HTERT RPE-1 (cell line): ENCODE measurements around the gene NUCKS1.

ENCODE experiments used
- in situ Hi-C: fragments of 300-500 bp; cut with MboI; formaldehyde crosslinking; loops from 4 replicates; pipeline ENCODE4 v1.14.3; 2020; ENCODE audit warnings: low sequenced_read_pairs

NUCKS1 gene

DNA sequence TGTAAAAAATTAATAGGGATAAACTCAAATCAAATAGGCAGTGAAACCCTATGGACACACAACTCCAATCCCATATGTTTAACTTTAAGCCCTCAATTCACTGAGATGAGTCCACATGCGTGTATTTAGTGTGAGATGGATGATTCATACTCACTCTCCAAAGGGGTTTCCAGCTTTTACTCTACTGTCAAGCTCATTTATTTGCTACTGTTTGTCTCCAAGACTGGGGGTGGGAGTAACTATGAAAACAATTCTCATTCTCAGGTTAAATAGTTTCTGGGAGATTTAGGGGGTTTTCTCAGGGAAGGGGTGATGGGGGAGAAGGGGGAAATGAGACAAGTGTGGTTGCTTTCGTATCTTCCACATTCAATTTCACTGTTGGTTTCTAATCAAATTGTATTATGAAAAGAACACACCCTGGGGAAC is 22.6 kb upstream of the NUCKS1 start:
- in situ Hi-C loops, result no loop called here

DNA sequence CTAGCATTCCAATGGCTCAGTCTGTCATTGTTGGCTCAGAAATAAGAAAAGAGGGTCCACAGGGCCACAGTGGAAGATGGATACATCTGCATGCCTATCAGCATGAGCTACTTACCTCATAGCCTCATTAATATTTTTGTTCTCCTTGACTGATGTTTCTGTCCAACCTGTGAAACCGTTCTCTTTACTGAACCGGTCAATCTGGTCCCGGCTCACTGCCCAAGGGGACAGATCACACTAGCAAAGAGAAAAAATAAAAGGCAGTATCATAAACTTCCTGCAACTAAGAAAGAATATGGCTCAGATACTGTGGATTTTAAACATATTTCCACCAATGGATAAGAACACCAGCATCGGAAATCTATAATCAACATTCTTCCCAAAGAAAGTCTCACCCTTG is 20.6 kb upstream of the NUCKS1 start:
- in situ Hi-C loops, result no loop called here

DNA sequence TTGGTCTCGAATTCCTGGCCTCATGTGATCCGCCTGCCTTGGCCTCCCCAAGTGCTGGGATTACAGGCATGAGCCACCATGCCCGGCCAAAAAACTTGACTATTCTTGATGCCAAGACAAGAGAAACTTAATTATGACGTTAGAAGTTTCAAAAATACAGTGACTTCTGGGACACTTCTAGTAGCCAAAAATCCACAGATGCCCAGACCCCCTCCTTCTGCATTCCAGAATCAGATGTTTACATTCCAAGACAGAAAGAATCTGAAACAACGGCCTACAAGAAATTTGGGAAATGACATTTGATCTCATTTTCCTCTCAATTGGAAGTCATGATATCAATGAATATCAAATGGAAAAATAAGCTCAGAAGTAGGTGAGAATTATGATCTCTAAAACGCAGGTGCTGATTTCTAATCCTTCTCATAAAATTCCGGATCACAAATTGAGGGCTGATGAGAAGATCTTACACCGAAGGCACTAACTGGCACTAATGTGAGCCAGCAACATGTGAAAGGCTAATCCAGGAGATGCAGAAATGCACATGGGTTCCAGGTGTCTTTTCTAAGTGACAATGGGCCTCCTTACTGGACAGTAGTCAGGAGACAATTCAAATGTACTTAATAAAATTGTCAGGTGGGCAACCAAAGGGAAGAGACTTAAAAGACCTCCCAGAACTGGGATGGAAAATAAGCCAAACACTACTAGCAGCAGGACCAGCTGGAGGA is 19.8 kb upstream of the NUCKS1 start:
- in situ Hi-C loops, result no loop called here

DNA sequence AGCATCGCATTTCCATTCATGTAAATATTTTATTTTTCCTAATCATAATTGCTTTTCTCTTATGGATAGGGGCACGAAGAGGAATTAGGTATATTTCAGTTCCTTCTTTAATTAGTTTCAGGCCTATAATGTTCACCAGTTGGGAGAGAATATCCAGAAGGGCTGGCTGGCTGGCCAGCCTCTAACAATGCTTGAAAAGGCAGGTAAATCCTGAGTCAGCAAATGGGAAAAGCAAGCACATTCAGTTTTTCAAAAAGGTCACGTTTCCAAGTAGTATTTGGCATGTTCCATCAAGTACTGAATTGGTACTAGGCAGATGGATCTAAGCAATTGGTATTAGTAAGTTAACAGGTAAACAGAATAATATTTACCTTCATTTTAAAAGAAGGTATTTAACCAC is 17.3 kb upstream of the NUCKS1 start:
- in situ Hi-C loops, result no loop called here

DNA sequence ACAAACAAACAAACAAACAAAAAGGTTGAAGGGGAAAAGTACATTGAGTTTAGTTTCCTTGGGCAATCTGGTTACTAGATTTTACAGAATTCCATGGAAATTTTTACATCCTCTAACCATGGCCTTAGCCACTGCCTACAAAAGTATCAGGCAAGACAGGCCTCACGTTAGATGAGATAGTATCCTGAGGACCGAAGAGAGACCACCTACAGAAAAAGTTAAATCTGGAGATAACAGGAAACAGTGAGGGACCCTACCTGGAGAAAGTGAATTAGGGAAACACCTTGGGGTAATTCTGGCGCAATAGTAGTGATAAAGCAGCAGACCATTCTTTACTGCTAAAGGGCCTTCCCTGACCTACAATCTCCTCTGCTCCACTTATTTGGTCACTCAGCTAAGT is 16.6 kb upstream of the NUCKS1 start:
- in situ Hi-C loops, result no loop called here

DNA sequence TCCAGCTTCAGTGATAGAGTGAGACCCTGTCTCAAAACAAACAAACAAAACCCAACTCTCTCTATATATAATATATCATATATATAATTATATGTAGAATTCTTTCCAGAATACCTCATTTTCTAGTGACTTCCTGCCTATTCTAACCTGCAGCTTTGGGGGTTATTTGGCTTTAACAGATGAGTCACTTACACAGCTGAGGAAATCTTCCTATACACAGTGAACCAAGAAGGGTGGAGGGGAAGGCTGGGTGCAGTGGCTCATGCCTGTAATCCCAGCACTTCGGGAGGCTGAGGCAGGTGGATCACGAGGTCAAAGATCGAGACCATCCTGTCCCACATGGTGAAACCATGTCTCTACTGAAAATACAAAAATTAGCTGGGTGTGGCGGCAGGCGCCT is 16.1 kb upstream of the NUCKS1 start:
- in situ Hi-C loops, result no loop called here

DNA sequence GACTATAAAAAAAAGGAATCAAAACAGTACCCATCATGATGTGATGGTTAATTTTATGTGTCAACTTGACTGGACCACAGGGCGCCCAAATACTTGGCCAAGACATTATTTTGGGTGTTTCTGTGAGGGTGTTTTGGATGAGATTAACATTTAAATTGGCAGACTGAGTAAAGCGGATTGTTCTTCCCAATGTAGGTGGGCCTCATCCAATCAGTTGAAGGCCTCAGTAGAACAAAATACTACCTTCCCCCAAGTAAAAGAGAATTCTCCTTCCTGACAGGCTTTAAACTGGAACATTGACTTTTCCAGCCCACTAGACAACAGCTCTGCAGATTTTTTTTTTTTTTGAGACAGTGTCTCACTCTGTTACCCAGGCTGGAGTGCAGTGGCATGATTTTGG is 14.6 kb upstream of the NUCKS1 start:
- in situ Hi-C loops, result no loop called here

DNA sequence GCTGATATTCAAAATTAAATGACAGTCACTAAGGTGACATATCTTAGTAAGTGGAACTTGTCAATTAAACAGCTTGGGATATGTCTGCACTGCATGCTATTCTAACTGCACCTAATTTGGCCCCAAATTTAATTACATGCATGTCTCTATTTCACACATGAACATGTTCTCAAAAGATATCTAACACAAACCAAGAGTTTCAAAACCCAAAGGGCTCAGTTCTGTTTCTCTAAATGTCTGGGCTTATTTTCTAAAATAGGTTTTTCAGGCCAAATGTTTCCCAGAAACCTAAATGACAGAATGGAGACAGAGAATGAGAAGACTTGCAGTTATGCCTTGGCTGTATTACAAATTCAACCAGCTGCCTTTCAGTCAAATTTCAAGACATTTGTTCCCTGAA is 14.0 kb upstream of the NUCKS1 start:
- in situ Hi-C loops, result no loop called here

DNA sequence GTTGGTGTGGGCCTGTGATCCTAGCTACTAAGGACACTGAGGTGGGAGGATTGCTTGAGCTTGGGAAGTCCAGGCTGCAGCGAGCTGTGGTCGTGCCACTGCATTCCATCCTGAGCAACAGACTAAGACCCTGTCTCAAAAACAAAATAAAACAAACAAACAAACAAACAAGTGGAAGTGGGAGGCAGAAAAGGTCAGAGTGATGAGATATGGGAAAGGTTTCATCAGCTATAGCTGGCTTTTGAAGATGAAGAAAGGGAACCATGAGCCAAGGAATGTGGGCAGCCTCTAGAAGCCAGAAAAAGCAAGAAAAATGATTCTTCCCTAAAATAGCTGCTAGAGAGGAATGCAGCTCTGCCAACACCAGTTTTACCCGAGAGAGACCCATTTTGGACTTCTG is 10.6 kb upstream of the NUCKS1 start:
- in situ Hi-C loops, result no loop called here

DNA sequence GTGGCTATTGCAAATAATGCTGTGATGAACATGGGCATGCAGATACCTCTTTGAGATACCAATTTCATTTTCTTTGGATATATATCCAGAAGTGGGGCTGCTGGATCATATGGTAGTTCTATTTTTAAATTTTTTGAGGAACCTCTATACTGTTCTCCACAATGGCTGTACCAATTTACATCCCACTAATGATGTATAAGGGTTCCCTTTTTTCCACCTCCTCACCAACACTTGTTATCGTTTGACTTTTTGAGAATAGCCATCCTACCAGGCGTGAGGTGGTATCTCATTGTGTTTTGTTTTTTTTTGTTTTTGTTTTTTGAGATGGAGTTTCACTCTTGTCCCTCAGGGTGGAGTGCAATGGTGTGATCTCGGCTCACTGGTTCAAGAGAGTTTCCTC is 6.6 kb upstream of the NUCKS1 start:
- in situ Hi-C loops, result no loop called here

DNA sequence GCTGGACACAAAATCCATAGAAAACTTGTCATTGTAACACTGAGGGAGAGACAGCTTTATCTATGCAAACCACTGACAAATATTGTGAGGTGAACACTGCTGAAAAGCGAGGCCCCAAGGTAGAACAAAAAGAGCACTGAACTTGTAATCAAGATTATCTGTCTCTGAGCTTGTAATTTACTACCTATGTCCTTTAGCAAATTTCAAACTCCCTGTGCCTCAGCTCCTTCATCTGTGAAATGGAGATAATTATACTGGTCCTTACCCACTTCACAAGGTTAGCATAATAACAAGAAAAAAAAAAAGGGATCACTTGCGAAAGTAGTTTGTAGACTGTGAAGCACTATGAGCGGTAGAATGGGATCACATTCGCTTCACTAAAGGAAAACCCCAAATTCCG is 4.9 kb upstream of the NUCKS1 start:
- in situ Hi-C loops, result no loop called here

DNA sequence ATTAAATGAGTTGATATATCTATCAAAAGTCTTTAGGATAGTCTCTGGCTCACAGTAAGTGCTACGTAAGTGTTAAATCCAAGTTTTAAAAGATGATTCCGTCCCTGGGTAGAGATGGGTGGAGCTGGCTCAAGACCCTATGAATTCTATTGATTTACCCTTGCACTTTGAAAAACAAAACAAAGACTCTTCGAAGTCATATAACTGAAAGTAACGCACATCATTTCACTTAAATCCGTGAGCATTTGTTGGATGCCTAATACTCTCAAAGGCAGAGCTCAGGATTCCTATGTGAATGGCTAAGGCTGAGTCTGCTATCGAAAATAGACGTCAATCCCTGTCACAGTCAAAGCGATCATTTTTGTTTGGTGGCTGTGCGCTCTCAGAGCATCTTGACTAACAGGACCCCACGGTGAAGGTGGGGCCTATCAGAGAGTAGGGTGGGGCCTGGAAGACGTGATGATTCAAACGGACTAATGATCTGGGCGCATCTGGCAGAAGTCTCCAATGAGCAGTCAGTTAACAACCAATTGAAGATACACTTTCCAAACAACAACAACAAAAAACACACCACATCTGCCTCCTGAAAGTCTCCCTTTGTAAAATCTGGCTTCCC is 1.2 kb upstream of the NUCKS1 start:
- in situ Hi-C loops, result no loop called here

DNA sequence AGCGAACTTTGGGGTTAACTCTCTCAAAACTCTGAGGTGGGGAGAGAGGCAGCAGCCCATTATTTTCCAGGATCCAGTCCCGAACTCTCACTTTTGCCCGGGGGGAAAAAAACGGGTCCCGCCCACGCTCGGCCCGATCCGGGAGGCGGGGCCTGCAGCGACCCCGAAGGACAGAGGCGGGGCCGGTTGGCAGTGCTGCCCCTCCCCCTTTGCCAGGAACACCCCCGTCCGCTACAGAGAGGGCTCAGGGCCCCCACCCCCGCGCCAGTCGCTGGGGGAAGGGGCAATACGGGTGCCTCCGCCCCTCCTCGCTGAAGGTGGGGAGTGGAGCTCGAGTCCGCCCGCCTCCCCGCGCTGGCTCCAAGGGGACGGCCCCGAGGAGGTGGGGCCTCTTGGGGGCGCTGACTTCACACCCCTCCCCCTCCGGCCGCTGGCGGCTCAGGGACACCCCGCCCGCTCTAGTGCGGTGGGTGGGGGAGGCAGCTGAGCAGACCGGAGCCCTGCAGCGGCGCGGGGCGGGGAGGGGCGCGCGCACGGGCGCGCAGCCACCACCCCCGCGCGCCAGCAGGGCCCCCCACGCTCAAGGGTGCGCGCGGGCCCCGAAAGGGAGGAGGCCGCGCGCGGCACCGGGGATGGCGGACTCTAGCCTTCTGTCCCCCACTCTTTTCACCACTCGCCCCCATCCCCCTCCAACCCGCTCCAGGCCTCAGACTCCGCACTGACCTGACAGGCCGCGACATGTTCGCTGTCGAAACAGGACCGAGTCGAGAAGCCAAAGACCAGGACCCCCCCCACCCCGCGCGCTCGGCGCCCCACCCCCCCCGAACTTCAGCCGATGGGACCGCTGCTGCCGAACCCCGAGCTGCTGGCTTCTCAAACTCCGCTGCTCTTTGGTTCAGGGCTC is 496 bp downstream of the NUCKS1 start:
- in situ Hi-C loops, result no loop called here

DNA sequence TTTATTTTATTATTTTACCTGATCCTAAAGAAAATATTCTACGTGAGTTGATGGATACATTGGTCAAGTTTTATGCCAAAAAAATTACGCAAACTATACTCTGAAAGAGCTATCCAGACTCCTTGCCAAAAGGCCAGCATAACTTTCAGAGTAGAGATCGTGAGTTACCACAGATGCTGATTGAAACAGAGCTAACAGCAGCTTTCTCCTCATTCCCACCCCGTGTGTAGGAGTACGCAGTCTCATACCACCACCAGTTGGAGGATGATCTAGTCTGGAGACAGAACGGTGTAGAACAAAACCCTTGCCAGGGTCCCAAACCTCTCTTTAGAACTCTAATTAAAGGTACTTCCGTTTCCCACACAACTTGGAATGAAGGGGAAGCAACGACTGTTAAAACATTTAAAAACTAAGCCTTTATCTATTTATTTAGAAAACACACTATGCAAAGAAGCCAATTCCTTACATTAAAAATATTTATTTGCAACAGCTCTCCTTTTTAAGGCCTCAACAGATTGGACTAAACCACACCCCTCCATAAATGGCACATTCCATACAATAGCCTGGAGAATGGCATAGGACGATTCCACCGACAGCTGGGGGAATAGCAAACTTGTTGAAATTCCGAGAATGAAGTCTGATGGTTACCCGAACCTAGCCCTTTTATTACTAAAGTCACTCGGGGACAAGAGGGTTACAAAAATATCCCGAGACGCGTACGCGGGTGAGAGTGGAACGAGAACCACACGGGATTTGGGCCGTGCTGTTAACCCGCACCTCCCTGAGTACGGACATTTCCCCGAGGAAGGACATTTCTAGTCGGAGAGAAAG is 1.4 kb downstream of the NUCKS1 start:
- in situ Hi-C loops, result no loop called here

DNA sequence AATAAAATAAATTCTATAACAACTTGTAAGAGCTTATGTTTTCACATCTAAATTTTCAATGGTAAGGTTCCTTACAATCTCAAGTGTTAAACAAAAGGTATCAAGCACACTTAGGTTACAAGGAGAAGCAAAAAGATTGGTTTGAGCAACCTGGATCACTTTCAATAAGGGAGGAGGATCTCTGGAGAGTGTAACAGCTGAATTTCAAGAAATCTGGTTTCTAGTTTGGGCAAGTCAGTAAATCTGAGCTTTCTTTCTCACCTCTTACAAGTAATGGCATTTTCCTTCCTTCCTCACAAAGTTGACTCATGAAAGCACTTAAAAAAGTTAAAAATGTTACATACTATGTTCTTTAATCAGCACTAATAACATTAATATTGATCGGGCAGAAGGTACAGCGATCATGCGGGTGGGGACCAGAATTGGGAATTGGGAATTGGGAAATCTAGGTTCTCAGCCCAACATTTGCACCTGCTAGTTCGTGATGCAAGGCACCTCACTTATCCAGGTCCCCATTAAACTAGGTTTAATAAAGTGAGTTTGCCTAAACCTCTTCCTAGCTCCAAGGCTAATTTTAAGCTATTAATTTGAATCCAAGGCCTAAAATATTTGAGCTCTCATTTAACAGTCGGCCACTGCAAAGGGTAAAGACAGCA is 3.1 kb downstream of the NUCKS1 start:
- in situ Hi-C loops, result no loop called here

DNA sequence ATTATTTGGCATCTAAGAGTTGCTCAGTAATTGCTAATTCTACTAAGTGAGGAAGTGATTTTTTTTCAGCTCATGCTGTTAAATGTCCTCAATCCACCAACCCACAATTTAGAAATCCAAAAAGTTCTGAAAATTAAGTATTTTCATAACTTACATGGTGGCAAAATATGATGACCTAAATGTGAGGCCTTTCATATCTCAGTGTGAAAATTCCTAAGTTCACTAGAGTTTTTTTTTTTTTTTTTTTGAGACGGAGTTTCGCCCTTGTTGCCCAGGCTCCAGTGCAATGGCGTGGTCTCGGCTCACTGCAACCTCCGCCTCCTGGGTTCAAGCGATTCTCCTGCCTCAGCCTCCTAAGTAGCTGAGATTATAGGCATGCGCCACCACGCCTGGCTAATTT is 5.6 kb downstream of the NUCKS1 start:
- in situ Hi-C loops, result no loop called here

DNA sequence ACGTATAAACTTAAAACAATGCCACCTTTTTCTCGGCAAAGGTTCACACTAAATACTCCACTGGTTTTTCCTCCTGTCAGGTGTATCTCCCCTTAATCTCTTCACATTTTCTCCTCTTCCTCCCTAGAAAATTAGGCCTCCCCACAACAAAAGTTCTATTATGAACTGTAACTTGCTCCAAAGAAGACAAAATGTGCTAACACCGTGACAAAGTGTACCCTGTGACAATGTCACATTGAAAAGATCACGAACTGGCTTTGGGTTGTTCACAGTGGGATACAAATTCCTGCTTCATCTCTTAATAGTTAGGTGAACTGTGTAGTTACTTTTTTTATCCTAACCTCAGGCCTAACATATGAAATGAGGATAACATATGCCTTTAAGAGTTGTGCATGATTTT is 6.0 kb downstream of the NUCKS1 start:
- in situ Hi-C loops, result no loop called here

DNA sequence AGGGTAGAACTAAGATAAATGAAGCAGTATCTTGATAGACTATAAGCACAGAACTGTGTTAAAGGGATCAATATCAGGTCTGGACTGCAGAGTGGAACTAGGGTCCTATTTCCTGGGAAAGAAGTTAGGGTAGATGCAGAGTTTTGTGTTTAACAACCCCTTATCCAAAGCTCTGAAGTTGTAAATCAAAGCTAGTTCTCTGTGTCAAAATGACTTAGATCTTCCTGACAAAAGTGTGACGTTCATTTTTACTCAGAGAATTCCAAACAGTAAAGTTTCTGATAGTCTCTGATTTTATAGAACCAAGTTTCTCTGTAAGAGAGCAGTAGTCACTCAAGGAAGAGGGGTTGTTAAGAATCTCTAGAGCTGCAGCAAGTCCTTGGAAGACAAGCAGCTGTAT is 8.3 kb downstream of the NUCKS1 start:
- in situ Hi-C loops, result no loop called here

DNA sequence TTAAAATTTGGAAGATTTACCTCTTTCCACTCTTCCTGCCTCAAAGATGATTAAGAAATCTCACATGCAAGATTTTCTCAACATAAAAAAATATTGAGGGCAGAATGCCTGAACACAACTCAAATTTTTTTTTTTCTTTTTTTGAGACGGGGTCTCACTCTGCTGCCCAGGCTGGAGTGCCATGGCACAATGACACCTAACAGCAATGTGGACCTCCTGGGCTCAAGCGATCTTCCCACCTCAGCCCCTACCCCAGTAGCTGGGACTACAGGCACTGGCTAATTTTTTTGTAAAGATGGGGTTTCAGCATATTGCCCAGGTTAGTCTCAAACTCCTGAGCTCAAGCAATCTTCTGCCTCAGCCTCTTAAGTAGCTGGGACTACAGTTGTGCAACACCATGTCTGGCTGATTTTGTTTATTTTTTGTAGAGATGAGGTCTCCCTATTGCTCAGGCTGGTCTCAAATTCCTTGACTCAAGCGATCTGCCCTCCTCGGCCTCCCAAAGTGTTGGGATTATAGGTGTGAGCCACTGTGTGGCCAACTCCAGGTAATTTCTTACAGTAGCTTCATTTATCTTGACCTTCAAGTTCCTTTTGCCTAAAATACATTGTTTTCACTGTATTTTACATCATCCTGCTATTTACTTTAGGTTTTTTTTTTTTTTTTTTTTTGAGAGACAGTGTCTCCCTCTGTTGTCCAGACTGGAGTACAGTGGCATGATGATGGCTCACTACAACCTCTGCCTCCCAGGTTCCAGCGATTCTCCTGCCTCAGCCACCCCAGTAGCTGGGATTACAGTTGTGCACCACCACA is 10.4 kb downstream of the NUCKS1 start:
- in situ Hi-C loops, result no loop called here

DNA sequence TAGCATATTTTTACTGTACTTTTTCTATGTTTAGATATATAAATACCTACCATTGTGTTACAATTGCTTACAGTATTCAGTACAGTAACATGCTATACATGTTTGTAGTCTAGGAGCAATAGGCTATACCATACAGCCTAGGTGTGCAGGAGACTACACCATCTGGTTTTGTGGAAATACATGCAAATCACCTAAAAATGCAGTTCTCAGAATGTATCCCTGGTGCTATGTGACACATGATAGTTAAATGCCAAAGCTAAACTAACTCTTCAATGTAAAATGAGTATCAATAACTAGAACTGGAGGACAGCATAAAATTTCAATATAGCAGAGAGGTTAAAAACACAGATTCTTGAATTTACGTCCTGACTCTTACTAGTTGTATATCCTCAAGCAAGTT is 14.8 kb downstream of the NUCKS1 start:
- in situ Hi-C loops, result no loop called here
